Activated CD8-positive, alpha-beta memory T cell treated with anti-CD3 and anti-CD28 coated beads, Interleukin-2, amount 10 ng/mL, durations not matched to agents 7 days and 5 days (primary cell): ENCODE results near the gene EREG. TPM values are rescaled to one million over a fixed set of nuclear protein-coding genes. Genes with fewer than 3 reads are reported as not detected.

Experiments
- ATAC-seq: fragments of 150-1000 bp; cut with Tn5 transposase; one replicate; pipeline ENCODE4 v1.10.0; 2021; ENCODE audit warnings: moderate library complexity
- CTCF ChIA-PET: fragments of 350-600 bp; sonication (Branson Sonifier 250); formaldehyde crosslinking; loops from one replicate; lab custom pipeline; 2021; ENCODE audit warnings: antibody characterized with exemption; lab: Charles Lee
- DNase-seq: peaks from one replicate; pipeline ENCODE4 v3.0.0-alpha.2; 2020
- H3K27ac Mint-ChIP-seq: one replicate; pipeline ENCODE4 v1.8.0; 2021; ENCODE audit warnings: mild to moderate bottlenecking, mixed read lengths
- H3K27me3 Mint-ChIP-seq: one replicate; pipeline ENCODE4 v1.8.0; 2021; ENCODE audit warnings: mixed read lengths
- H3K36me3 Mint-ChIP-seq: one replicate; pipeline ENCODE4 v1.8.0; 2021; ENCODE audit warnings: mild to moderate bottlenecking, mixed read lengths
- H3K4me1 Mint-ChIP-seq: one replicate; pipeline ENCODE4 v1.8.0; 2021; ENCODE audit warnings: mixed read lengths
- H3K4me3 Mint-ChIP-seq: one replicate; pipeline ENCODE4 v1.8.0; 2021; ENCODE audit warnings: mild to moderate bottlenecking, moderate library complexity, mixed read lengths
- H3K9me3 Mint-ChIP-seq: one replicate; pipeline ENCODE4 v1.8.0; 2022; ENCODE audit warnings: low read depth, mixed read lengths
- total RNA-seq, 2 experiments: library from RNA; stranded (reverse); gene quantifications; one replicate each; pipeline ENCODE4 v1.2.3, GENCODE V29; 2021

EREG gene
- total RNA-seq, 2 experiments from 2014 or later = not detected

- Mint-ChIP-seq H3K36me3 (peaks cover 1% of the 10 kb centered on the region), H3K9me3 (no peaks in the 10 kb centered on the region), H3K27ac (no peak overlapping the region), H3K4me3 (no peak overlapping the region), H3K4me1 (peaks cover 4% of the 10 kb centered on the region), H3K27me3 (peaks cover 2% of the 10 kb centered on the region)
- CTCF ChIA-PET = interaction anchor here (1.2 kb wide), 1 partner anchor 42 kb away, joined by 3 read pairs; the partner anchor contains the start of gene AREG
- no peak for DNase-seq
- ATAC-seq = no peak
Measured at GRCh38 chr4:74402692-74403456, 37.9 kb downstream of the EREG start.

GRCh38 chr4:74407891-74408290, 42.9 kb downstream of the EREG start:
- ATAC-seq (no peak), DNase-seq (no peak)
- H3K36me3 Mint-ChIP-seq = no peaks in the 10 kb centered on the region
- H3K9me3 Mint-ChIP-seq = no peaks in the 10 kb centered on the region
- H3K27me3 Mint-ChIP-seq = no peaks in the 10 kb centered on the region
- CTCF ChIA-PET = no interaction called here
- H3K27ac Mint-ChIP-seq = no peak overlapping the region
- H3K4me1 Mint-ChIP-seq = no peaks in the 10 kb centered on the region
- no peak overlapping the region for H3K4me3 Mint-ChIP-seq

- ATAC-seq (no peak), DNase-seq (no peak)
- H3K9me3 Mint-ChIP-seq = no peaks in the 10 kb centered on the region
- CTCF ChIA-PET = no interaction called here
- H3K27me3 Mint-ChIP-seq = no peaks in the 10 kb centered on the region
- H3K4me3 Mint-ChIP-seq = no peak overlapping the region
- no peaks in the 10 kb centered on the region for H3K4me1 Mint-ChIP-seq
- H3K36me3 Mint-ChIP-seq = no peaks in the 10 kb centered on the region
- no peak overlapping the region for H3K27ac Mint-ChIP-seq
Measured at GRCh38 chr4:74408639-74409038, 43.7 kb downstream of the EREG start.

GRCh38 chr4:74410272-74410671, 45.3 kb downstream of the EREG start:
- ATAC-seq (no peak), DNase-seq (no peak)
- no peaks in the 10 kb centered on the region for H3K4me1 Mint-ChIP-seq
- H3K4me3 Mint-ChIP-seq = no peak overlapping the region
- H3K27ac Mint-ChIP-seq = no peak overlapping the region
- no peaks in the 10 kb centered on the region for H3K36me3 Mint-ChIP-seq
- CTCF ChIA-PET = no interaction called here
- no peaks in the 10 kb centered on the region for H3K9me3 Mint-ChIP-seq
- peaks cover 4% of the 10 kb centered on the region for H3K27me3 Mint-ChIP-seq

- ATAC-seq = no peak
- H3K27me3 Mint-ChIP-seq = peaks cover 4% of the 10 kb centered on the region
- no peaks in the 10 kb centered on the region for H3K4me1 Mint-ChIP-seq
- H3K9me3 Mint-ChIP-seq = no peaks in the 10 kb centered on the region
- no peak for DNase-seq
- no peak overlapping the region for H3K27ac Mint-ChIP-seq
- CTCF ChIA-PET = no interaction called here
- H3K4me3 Mint-ChIP-seq = no peak overlapping the region
- no peaks in the 10 kb centered on the region for H3K36me3 Mint-ChIP-seq
Measured at GRCh38 chr4:74412225-74412624, 47.3 kb downstream of the EREG start.

GRCh38 chr4:74413265-74413664, 48.3 kb downstream of the EREG start:
- no peak for ATAC-seq
- DNase-seq = no peak
- CTCF ChIA-PET = no interaction called here
- H3K27me3 Mint-ChIP-seq = peaks cover 4% of the 10 kb centered on the region
- no peak overlapping the region for H3K27ac Mint-ChIP-seq
- no peaks in the 10 kb centered on the region for H3K4me1 Mint-ChIP-seq
- H3K4me3 Mint-ChIP-seq = no peak overlapping the region
- H3K36me3 Mint-ChIP-seq = no peaks in the 10 kb centered on the region
- H3K9me3 Mint-ChIP-seq = no peaks in the 10 kb centered on the region

GRCh38 chr4:74414149-74414809, 49.3 kb downstream of the EREG start:
- H3K9me3 Mint-ChIP-seq = no peaks in the 10 kb centered on the region
- no peak overlapping the region for H3K27ac Mint-ChIP-seq
- peaks cover 4% of the 10 kb centered on the region for H3K27me3 Mint-ChIP-seq
- ATAC-seq = no peak
- no peak for DNase-seq
- CTCF ChIA-PET = no interaction called here
- no peaks in the 10 kb centered on the region for H3K4me1 Mint-ChIP-seq
- H3K4me3 Mint-ChIP-seq = no peak overlapping the region
- H3K36me3 Mint-ChIP-seq = no peaks in the 10 kb centered on the region

- H3K27me3 Mint-ChIP-seq = peaks cover 4% of the 10 kb centered on the region
- no peak overlapping the region for H3K4me3 Mint-ChIP-seq
- H3K36me3 Mint-ChIP-seq = no peaks in the 10 kb centered on the region
- ATAC-seq (no peak), DNase-seq (no peak)
- no peaks in the 10 kb centered on the region for H3K9me3 Mint-ChIP-seq
- no peak overlapping the region for H3K27ac Mint-ChIP-seq
- CTCF ChIA-PET = no interaction called here
- H3K4me1 Mint-ChIP-seq = no peaks in the 10 kb centered on the region
Measured at GRCh38 chr4:74415602-74416300, 50.8 kb downstream of the EREG start.

GRCh38 chr4:74418063-74418670, 53.2 kb downstream of the EREG start:
- Mint-ChIP-seq H3K9me3 (no peaks in the 10 kb centered on the region), H3K36me3 (no peaks in the 10 kb centered on the region), H3K27ac (no peak overlapping the region), H3K4me3 (no peak overlapping the region), H3K27me3 (peaks cover 4% of the 10 kb centered on the region), H3K4me1 (no peaks in the 10 kb centered on the region)
- ATAC-seq (no peak), DNase-seq (no peak)
- CTCF ChIA-PET = no interaction called here

GRCh38 chr4:74420863-74421262, 55.9 kb downstream of the EREG start:
- no peaks in the 10 kb centered on the region for H3K27me3 Mint-ChIP-seq
- DNase-seq (no peak), ATAC-seq (no peak)
- no peak overlapping the region for H3K4me3 Mint-ChIP-seq
- H3K27ac Mint-ChIP-seq = no peak overlapping the region
- no peaks in the 10 kb centered on the region for H3K9me3 Mint-ChIP-seq
- peaks cover 6% of the 10 kb centered on the region for H3K4me1 Mint-ChIP-seq
- no peaks in the 10 kb centered on the region for H3K36me3 Mint-ChIP-seq
- CTCF ChIA-PET = no interaction called here

- no peak for DNase-seq
Measured at GRCh38 chr4:74423104-74423503, 58.2 kb downstream of the EREG start.

GRCh38 chr4:74424111-74424510, 59.2 kb downstream of the EREG start:
- Mint-ChIP-seq H3K4me3 (no peak overlapping the region), H3K4me1 (peaks cover 19% of the 10 kb centered on the region), H3K27ac (no peak overlapping the region), H3K27me3 (no peaks in the 10 kb centered on the region), H3K36me3 (no peaks in the 10 kb centered on the region), H3K9me3 (no peaks in the 10 kb centered on the region)
- CTCF ChIA-PET = interaction anchor here (0.8 kb wide), 1 partner anchor 21 kb away, joined by 3 read pairs; the partner anchor contains the start of gene AREG
- ATAC-seq (no peak), DNase-seq (no peak)

More at GRCh38 chr4:74423104-74423503, 58.2 kb downstream of the EREG start:
- no peaks in the 10 kb centered on the region for H3K36me3 Mint-ChIP-seq
- no peak overlapping the region for H3K4me3 Mint-ChIP-seq
- CTCF ChIA-PET = no interaction called here
- no peak for ATAC-seq
- H3K27me3 Mint-ChIP-seq = no peaks in the 10 kb centered on the region
- no peak overlapping the region for H3K27ac Mint-ChIP-seq
- no peaks in the 10 kb centered on the region for H3K9me3 Mint-ChIP-seq
- peaks cover 16% of the 10 kb centered on the region for H3K4me1 Mint-ChIP-seq

- no peak for DNase-seq
- H3K27me3 Mint-ChIP-seq = no peaks in the 10 kb centered on the region
- peak overlapping the region; percentile 13 for H3K27ac Mint-ChIP-seq
- no peaks in the 10 kb centered on the region for H3K9me3 Mint-ChIP-seq
- ATAC-seq = peak; percentile 69
- peaks cover 20% of the 10 kb centered on the region for H3K4me1 Mint-ChIP-seq
- CTCF ChIA-PET = interaction anchor here (2.7 kb wide), 1 partner anchor 18 kb away, joined by 10 read pairs; the partner anchor contains the start of gene AREG
- H3K36me3 Mint-ChIP-seq = no peaks in the 10 kb centered on the region
- H3K4me3 Mint-ChIP-seq = no peak overlapping the region
Measured at GRCh38 chr4:74426101-74426500, 61.2 kb downstream of the EREG start.
